HepG2 (cell line): ENCODE results near the gene PIEZO2. TPM values are rescaled to one million over a fixed set of nuclear protein-coding genes. Genes with fewer than 3 reads are reported as not detected.

Source experiments
- BATF2 ChIP-seq: sonication (generic); formaldehyde crosslinking; IDR thresholded peaks from 2 replicates; pipeline ENCODE4 v1.8.0; 2022; ENCODE audit warnings: mild to moderate bottlenecking, missing genetic modification reagents, moderate library complexity
- CREB3 ChIP-seq: sonication (generic); formaldehyde crosslinking; IDR thresholded peaks from 2 replicates; pipeline ENCODE4 v1.5.0; 2020; ENCODE audit warnings: missing genetic modification reagents
- GFI1 ChIP-seq: sonication (generic); formaldehyde crosslinking; IDR thresholded peaks from 2 replicates; pipeline ENCODE4 v1.5.0; 2020; ENCODE audit warnings: missing genetic modification reagents, mild to moderate bottlenecking, borderline replicate concordance
- HDAC6 ChIP-seq: fragments of 200-600 bp; sonication (generic); IDR thresholded peaks from 2 replicates; pipeline ENCODE4 v1.7.0; 2017; ENCODE audit warnings: mild to moderate bottlenecking, antibody characterized with exemption, low read length, low read depth
- HIVEP1 ChIP-seq: sonication (generic); formaldehyde crosslinking; IDR thresholded peaks from 2 replicates; pipeline ENCODE4 v1.4.0; 2020; ENCODE audit warnings: mild to moderate bottlenecking, missing genetic modification reagents
- HOXD1 ChIP-seq: sonication (generic); formaldehyde crosslinking; IDR thresholded peaks from 2 replicates; pipeline ENCODE4 v1.5.0; 2020; ENCODE audit warnings: missing genetic modification reagents
- KDM2A ChIP-seq: sonication (generic); formaldehyde crosslinking; IDR thresholded peaks from 2 replicates; pipeline ENCODE4 v1.4.0; 2020; ENCODE audit warnings: low read depth, missing genetic modification reagents, borderline replicate concordance
- LCORL ChIP-seq, 2 experiments: fragments of 450-650 bp in 1 of 2; sonication (generic) in 1 of 2; formaldehyde crosslinking in 1 of 2; IDR thresholded peaks; 2 replicates each; pipeline versions ENCODE4 v1.5.0 to v1.6.1; 2017 to 2020; ENCODE audit warnings: antibody characterized with exemption in 1 of 2, missing genetic modification reagents in 1 of 2
- MED13 ChIP-seq: sonication (generic); formaldehyde crosslinking; IDR thresholded peaks from 2 replicates; pipeline ENCODE4 v1.5.0; 2020; ENCODE audit warnings: missing genetic modification reagents
- MYNN ChIP-seq: sonication (generic); formaldehyde crosslinking; IDR thresholded peaks from 2 replicates; pipeline ENCODE4 v1.4.0; 2020; ENCODE audit warnings: mild to moderate bottlenecking, low read depth, missing genetic modification reagents
- MZF1 ChIP-seq: sonication (generic); formaldehyde crosslinking; IDR thresholded peaks from 2 replicates; pipeline ENCODE4 v1.8.1; 2023; ENCODE audit warnings: mild to moderate bottlenecking, missing genetic modification reagents, borderline replicate concordance
- NR3C1 ChIP-seq: sonication (generic); formaldehyde crosslinking; IDR thresholded peaks from 2 replicates; pipeline ENCODE4 v1.4.0; 2020; ENCODE audit warnings: missing genetic modification reagents
- ONECUT2 ChIP-seq: sonication (generic); formaldehyde crosslinking; IDR thresholded peaks from 2 replicates; pipeline ENCODE4 v1.4.0; 2020; ENCODE audit warnings: missing genetic modification reagents
- RXRA ChIP-seq: sonication (generic); formaldehyde crosslinking; IDR thresholded peaks from 2 replicates; pipeline ENCODE4 v1.5.1; 2020; ENCODE audit warnings: missing genetic modification reagents
- SIN3B ChIP-seq: fragments of 150-350 bp; IDR thresholded peaks from 2 replicates; pipeline ENCODE4 v1.6.1; 2014; ENCODE audit warnings: low read length
- SP140L ChIP-seq: sonication (generic); formaldehyde crosslinking; IDR thresholded peaks from 2 replicates; pipeline ENCODE4 v1.4.0; 2020; ENCODE audit warnings: missing genetic modification reagents, borderline replicate concordance
- ZFP82 ChIP-seq: sonication (generic); formaldehyde crosslinking; IDR thresholded peaks from 2 replicates; pipeline ENCODE4 v1.5.1; 2020; ENCODE audit warnings: mild to moderate bottlenecking, missing genetic modification reagents, borderline replicate concordance
- ZFP90 ChIP-seq: sonication (generic); formaldehyde crosslinking; IDR thresholded peaks from 2 replicates; pipeline ENCODE4 v1.8.0; 2022; ENCODE audit warnings: missing genetic modification reagents, mild to moderate bottlenecking, inconsistent platforms, borderline replicate concordance
- ZNF331 ChIP-seq: sonication (generic); formaldehyde crosslinking; IDR thresholded peaks from 2 replicates; pipeline ENCODE4 v1.4.0; 2020; ENCODE audit warnings: missing genetic modification reagents
- ZNF619 ChIP-seq: sonication (generic); formaldehyde crosslinking; IDR thresholded peaks from 2 replicates; pipeline ENCODE4 v1.4.0; 2020; ENCODE audit warnings: mild to moderate bottlenecking, missing genetic modification reagents
- ZNF713 ChIP-seq: sonication (generic); formaldehyde crosslinking; IDR thresholded peaks from 2 replicates; pipeline ENCODE4 v1.4.0; 2020; ENCODE audit warnings: mild to moderate bottlenecking, missing genetic modification reagents
- ZSCAN25 ChIP-seq: sonication (generic); formaldehyde crosslinking; IDR thresholded peaks from 2 replicates; pipeline ENCODE4 v1.8.0; 2022; ENCODE audit warnings: mild to moderate bottlenecking, missing genetic modification reagents
- ZSCAN31 ChIP-seq: sonication (generic); formaldehyde crosslinking; IDR thresholded peaks from 2 replicates; pipeline ENCODE4 v1.5.0; 2020; ENCODE audit warnings: low read depth, mild to moderate bottlenecking, missing genetic modification reagents
- polyA plus RNA-seq, 8 experiments: library from polyadenylated mRNA; depleted of rRNA in 3 of 8; stranded (reverse) in 7 of 8; unstranded in 1 of 8; fragments of >200 nt; fragmentation: Illumina TruSeq in 4 of 8; extraction: Trizol in 4 of 8; gene quantifications; 2 replicates each; pipeline versions ENCODE4 v1.2.1 to v1.2.3, GENCODE V29; 2011 to 2016; ENCODE audit warnings: low read depth in 4 of 8, missing spikeins in 1 of 8, mixed read lengths in 1 of 8; ENCODE audit not compliant: insufficient read depth in 1 of 8
- total RNA-seq, 5 experiments: library from RNA; depleted of rRNA; stranded (reverse); fragments of >200 nt; fragmentation: Illumina TruSeq; extraction: Trizol; gene quantifications; 2 replicates each; pipeline ENCODE4 v1.2.3, GENCODE V29; 2016; ENCODE audit warnings: low read depth in 1 of 5
- TF ChIP-seq, protein P1 (sequence below): sonication (generic); formaldehyde crosslinking; IDR thresholded peaks from 2 replicates; pipeline ENCODE4 v1.5.1; 2020; ENCODE audit warnings: mild to moderate bottlenecking, missing genetic modification reagents
- TF ChIP-seq, protein P2 (sequence below): sonication (generic); formaldehyde crosslinking; IDR thresholded peaks from 2 replicates; pipeline ENCODE4 v1.8.1; 2022; ENCODE audit warnings: mild to moderate bottlenecking, missing genetic modification reagents
- TF ChIP-seq, protein P3 (sequence below): sonication (generic); formaldehyde crosslinking; IDR thresholded peaks from 2 replicates; pipeline ENCODE4 v1.4.0; 2020; ENCODE audit warnings: missing genetic modification reagents; ENCODE audit errors: not compliant biosample characterization

The PIEZO2 gene
- total and polyA plus RNA-seq, 2 of the 13 experiments (the other 11 are each of a cell fraction or from before 2014, with no cell fraction given) = 15.2 to 27.2 TPM

- TF ChIP-seq RXRA (CRISPR knock-in tag) = peak; percentile 93
- TF ChIP-seq ZSCAN25 (CRISPR knock-in tag) = no peak
- TF ChIP-seq ZNF713 (CRISPR knock-in tag) = no peak
- no peak for TF ChIP-seq MYNN
- peak; percentile 74; the same call in 1 of the 2 replicates for TF ChIP-seq KDM2A (CRISPR knock-in tag)
- TF ChIP-seq MZF1 (CRISPR knock-in tag) = no peak
- 0 out of 2 replicates have a peak, but pooled peaks have one; percentile 62 for TF ChIP-seq HOXD1 (CRISPR knock-in tag)
- no peak for TF ChIP-seq MED13 (CRISPR knock-in tag)
- TF ChIP-seq, protein P1, sequence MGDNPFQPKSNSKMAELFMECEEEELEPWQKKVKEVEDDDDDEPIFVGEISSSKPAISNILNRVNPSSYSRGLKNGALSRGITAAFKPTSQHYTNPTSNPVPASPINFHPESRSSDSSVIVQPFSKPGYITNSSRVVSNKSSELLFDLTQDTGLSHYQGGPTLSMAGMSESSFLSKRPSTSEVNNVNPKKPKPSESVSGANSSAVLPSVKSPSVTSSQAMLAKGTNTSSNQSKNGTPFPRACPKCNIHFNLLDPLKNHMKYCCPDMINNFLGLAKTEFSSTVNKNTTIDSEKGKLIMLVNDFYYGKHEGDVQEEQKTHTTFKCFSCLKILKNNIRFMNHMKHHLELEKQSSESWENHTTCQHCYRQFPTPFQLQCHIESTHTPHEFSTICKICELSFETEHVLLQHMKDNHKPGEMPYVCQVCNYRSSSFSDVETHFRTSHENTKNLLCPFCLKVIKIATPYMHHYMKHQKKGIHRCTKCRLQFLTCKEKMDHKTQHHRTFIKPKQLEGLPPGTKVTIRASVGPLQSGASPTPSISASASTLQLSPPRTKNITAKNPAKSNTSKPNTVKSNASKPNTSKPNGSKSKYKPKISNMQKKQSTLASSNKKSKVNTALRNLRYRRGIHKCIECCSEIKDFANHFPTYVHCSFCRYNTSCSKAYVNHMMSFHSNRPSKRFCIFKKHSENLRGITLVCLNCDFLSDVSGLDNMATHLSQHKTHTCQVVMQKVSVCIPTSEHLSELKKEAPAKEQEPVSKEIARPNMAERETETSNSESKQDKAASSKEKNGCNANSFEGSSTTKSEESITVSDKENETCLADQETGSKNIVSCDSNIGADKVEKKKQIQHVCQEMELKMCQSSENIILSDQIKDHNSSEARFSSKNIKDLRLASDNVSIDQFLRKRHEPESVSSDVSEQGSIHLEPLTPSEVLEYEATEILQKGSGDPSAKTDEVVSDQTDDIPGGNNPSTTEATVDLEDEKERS (CRISPR knock-in tag) = no peak
- TF ChIP-seq ZSCAN31 (CRISPR knock-in tag) = 0 out of 2 replicates have a peak, but pooled peaks have one; percentile 23
- TF ChIP-seq HDAC6 = no peak
- peak; percentile 90 for TF ChIP-seq ZNF331 (CRISPR knock-in tag)
- TF ChIP-seq, protein P2, sequence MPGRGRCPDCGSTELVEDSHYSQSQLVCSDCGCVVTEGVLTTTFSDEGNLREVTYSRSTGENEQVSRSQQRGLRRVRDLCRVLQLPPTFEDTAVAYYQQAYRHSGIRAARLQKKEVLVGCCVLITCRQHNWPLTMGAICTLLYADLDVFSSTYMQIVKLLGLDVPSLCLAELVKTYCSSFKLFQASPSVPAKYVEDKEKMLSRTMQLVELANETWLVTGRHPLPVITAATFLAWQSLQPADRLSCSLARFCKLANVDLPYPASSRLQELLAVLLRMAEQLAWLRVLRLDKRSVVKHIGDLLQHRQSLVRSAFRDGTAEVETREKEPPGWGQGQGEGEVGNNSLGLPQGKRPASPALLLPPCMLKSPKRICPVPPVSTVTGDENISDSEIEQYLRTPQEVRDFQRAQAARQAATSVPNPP = no peak
- no peak for TF ChIP-seq BATF2 (CRISPR knock-in tag)
- no peak for TF ChIP-seq SIN3B
- TF ChIP-seq ZFP90 (CRISPR knock-in tag) = no peak
- TF ChIP-seq ZNF619 (CRISPR knock-in tag) = peak; percentile 77; the same call in 1 of the 2 replicates
- TF ChIP-seq NR3C1 (CRISPR knock-in tag) = no peak
- no peak for TF ChIP-seq HIVEP1
- TF ChIP-seq ONECUT2 = no peak
- peak; percentile 98 for TF ChIP-seq GFI1 (CRISPR knock-in tag)
- TF ChIP-seq SP140L (CRISPR knock-in tag) = no peak
- no peak for TF ChIP-seq LCORL (IDR thresholded peaks at IDR 0.05)
- TF ChIP-seq LCORL (CRISPR knock-in tag; IDR thresholded peaks at IDR 0.05) = peak; percentile 48; the same call in 1 of the 2 replicates
- TF ChIP-seq CREB3 = no peak
- TF ChIP-seq ZFP82 (CRISPR knock-in tag) = no peak
- TF ChIP-seq, protein P3, sequence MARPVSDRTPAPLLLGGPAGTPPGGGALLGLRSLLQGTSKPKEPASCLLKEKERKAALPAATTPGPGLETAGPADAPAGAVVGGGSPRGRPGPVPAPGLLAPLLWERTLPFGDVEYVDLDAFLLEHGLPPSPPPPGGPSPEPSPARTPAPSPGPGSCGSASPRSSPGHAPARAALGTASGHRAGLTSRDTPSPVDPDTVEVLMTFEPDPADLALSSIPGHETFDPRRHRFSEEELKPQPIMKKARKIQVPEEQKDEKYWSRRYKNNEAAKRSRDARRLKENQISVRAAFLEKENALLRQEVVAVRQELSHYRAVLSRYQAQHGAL (CRISPR knock-in tag) = no peak
These were observed 143.8 kb downstream of the PIEZO2 start (continued) for GRCh38 chr18:11005528-11005927.
